NT2/D1 (cell line): Measurements from ENCODE around the gene KIAA1958.

Source experiments
- DNase-seq: peaks from one replicate; pipeline ENCODE4 v3.0.0-alpha.2; 2011; ENCODE audit warnings: low read depth, low spot score
- H3K27me3 ChIP-seq: 2 replicates; pipeline ENCODE4 v1.6.0; 2011; ENCODE audit warnings: mild to moderate bottlenecking; ENCODE audit not compliant: insufficient read length, insufficient read depth
- H3K36me3 ChIP-seq: 2 replicates; pipeline ENCODE4 v1.6.1; 2011; ENCODE audit warnings: mild to moderate bottlenecking, low read length, mixed read lengths; ENCODE audit not compliant: insufficient read depth, insufficient read length
- H3K4me1 ChIP-seq: 2 replicates; pipeline ENCODE4 v1.5.1; 2011; ENCODE audit not compliant: insufficient read depth, insufficient read length
- H3K4me3 ChIP-seq: 2 replicates; pipeline ENCODE4 v1.5.1; 2011; ENCODE audit warnings: low read depth; ENCODE audit not compliant: insufficient read length
- H3K9ac ChIP-seq: 2 replicates; pipeline ENCODE4 v1.6.0; 2011; ENCODE audit warnings: low read depth; ENCODE audit not compliant: insufficient read length
- H3K9me3 ChIP-seq: 2 replicates; pipeline ENCODE4 v1.5.1; 2011; ENCODE audit warnings: mild to moderate bottlenecking, low read length; ENCODE audit not compliant: insufficient read depth
- SUZ12 ChIP-seq: IDR thresholded peaks from 2 replicates; pipeline ENCODE4 v1.6.1; 2011; ENCODE audit not compliant: insufficient read length, insufficient read depth; ENCODE audit errors: extremely low read depth
- YY1 ChIP-seq: IDR thresholded peaks from 2 replicates; pipeline ENCODE4 v1.6.1; 2011; ENCODE audit not compliant: insufficient read length, insufficient read depth
- ZNF274 ChIP-seq: IDR thresholded peaks from 2 replicates; pipeline ENCODE4 v1.6.1; 2011; ENCODE audit warnings: mild to moderate bottlenecking, low read depth, low read length

Gene KIAA1958

DNA sequence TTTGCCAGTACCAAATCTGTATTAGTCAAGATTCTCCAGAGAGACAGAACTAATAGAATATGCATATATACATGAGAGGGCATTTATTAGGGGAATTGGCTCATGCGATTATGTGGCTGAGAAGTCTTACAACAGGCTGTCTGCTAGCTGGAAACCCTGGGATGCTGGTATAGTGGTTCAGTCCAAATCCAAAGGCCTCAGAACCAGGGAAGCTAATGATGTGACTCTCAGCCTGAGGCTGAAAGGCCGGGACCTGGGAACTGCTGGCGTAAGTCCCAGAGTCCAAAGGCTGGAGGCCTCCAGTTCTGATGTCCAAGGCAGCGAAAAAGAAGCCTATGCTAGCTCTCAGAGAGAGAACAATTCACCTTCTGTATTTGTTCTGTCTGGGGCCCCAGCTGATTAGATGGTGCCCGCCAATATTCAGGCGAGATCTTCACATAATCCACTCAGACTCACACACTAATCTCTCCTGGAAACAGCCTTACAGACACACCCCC, 84.1 kb downstream of the KIAA1958 start:
- Histone ChIP-seq H3K4me1 (no peaks in the 10 kb centered on the region), H3K9me3 (no peaks in the 10 kb centered on the region), H3K27me3 (no peaks in the 10 kb centered on the region), H3K9ac (no peak overlapping the region), H3K36me3 (peaks cover 15% of the 10 kb centered on the region), H3K4me3 (no peak overlapping the region)
- DNase-seq = no peak
- TF ChIP-seq YY1 (no peak), SUZ12 (no peak), ZNF274 (no peak)

DNA sequence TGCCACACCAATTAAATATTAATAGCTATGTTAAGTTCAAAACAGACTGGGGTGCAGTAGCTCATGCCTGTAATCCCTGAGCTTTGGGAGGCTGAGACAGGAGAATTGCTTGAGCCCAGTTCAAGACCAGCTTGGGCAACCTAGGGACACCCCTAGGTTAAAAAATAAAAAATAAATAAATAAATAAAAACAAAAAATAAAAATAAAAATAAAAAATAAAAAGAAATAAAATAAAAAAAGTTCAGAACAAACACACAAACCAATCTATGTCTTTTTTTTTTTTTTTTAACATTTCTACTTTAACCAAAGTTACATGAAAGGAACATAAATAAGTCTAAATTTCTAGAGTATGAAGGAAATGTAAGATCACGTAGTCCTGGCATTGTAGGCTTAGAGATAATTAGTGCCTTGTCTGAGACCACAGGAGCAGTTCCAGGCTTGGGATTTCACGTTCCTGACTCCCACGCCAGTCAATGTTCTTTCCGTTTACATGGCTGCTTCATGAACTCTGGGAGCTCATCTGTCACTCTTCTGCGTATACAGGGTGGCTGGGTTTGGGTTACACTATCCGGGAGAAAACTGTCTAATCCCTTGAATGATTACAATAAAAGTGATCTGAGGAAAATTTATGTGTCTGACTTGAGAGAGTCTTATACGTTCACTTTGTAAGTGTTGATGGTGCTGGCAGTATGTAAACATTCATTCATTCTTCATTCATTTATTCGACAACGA, 85.2 kb downstream of the KIAA1958 start:
- no peak for TF ChIP-seq SUZ12
- TF ChIP-seq ZNF274 = no peak
- no peak for TF ChIP-seq YY1
- Histone ChIP-seq H3K9ac (no peak overlapping the region), H3K27me3 (no peaks in the 10 kb centered on the region), H3K9me3 (no peaks in the 10 kb centered on the region), H3K4me3 (no peak overlapping the region), H3K36me3 (peaks cover 15% of the 10 kb centered on the region), H3K4me1 (no peaks in the 10 kb centered on the region)
- DNase-seq = no peak

- Histone ChIP-seq H3K4me3 (no peak overlapping the region), H3K9me3 (no peaks in the 10 kb centered on the region), H3K27me3 (no peaks in the 10 kb centered on the region), H3K9ac (no peak overlapping the region), H3K36me3 (peaks cover 15% of the 10 kb centered on the region), H3K4me1 (no peaks in the 10 kb centered on the region)
- DNase-seq = no peak
- TF ChIP-seq SUZ12 = no peak
- TF ChIP-seq ZNF274 = no peak
- no peak for TF ChIP-seq YY1
Measured at GRCh38 chr9:112572416-112572815, 85.8 kb downstream of the KIAA1958 start.

DNA sequence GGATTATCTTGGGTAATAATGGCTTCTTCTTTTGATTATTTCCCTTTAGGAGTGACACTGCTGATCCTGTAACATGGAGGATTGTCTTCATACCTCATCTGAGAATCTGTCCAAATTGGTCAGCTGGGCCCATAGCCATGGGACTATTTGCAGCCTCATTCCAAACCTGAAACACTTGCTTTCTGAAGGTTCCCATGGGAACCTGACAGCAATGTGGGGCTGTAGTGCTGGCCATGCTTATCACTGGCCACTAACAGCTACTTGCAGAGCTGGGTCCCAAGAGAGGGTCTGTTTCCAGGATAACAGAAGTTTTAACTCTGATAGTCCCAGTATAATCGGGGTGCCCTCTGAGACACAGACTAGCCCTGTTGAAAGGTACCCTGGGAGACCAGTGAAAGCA, 87.4 kb downstream of the KIAA1958 start:
- no peaks in the 10 kb centered on the region for H3K27me3 ChIP-seq
- no peaks in the 10 kb centered on the region for H3K4me1 ChIP-seq
- no peak for DNase-seq
- H3K9ac ChIP-seq = no peak overlapping the region
- H3K9me3 ChIP-seq = no peaks in the 10 kb centered on the region
- no peak for TF ChIP-seq YY1
- H3K36me3 ChIP-seq = peaks cover 15% of the 10 kb centered on the region
- H3K4me3 ChIP-seq = no peak overlapping the region

GRCh38 chr9:112575107-112575506, 88.5 kb downstream of the KIAA1958 start:
- TF ChIP-seq SUZ12 = no peak
- TF ChIP-seq ZNF274 = no peak
- no peak for TF ChIP-seq YY1

DNA sequence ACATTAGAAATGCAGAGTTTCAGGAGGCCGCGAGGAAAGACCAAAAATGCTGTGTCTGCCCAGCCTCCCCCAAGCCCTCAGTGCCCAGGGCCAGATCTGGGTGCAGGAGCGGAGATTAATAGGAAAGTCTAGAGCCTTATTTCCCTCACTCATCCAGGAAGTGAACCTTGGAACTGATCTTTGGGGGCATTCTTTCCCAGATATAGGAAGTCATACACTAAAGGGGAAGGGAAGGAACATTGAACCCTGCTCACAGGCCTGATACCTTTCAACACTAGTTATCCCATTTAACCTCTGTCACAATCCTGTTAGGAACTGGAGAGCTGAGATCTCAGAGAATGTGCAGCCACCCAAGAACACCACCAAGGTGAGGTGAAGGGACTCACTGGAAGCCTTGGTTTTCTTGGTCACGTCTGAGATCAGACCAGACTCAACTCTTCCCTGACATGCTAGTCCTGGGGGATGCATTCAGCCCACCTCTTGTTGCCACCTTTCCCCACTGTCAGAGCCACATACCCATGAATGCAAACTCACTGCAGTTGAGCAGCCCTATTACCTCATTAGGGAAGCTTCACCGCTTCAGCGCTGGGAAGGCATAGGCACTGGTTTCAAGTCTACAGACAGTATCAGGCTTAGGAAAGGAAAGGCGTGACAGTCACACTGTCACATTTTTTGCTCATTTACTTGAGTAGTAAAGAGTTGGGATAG, 95.0 kb downstream of the KIAA1958 start:
- H3K36me3 ChIP-seq = no peaks in the 10 kb centered on the region
- DNase-seq = no peak
- H3K27me3 ChIP-seq = no peaks in the 10 kb centered on the region
- H3K9ac ChIP-seq = no peak overlapping the region
- H3K9me3 ChIP-seq = no peaks in the 10 kb centered on the region
- TF ChIP-seq YY1 = no peak
- TF ChIP-seq ZNF274 = no peak
- TF ChIP-seq SUZ12 = no peak
- H3K4me1 ChIP-seq = peaks cover 2% of the 10 kb centered on the region
- H3K4me3 ChIP-seq = no peak overlapping the region

More at GRCh38 chr9:112575107-112575506, 88.5 kb downstream of the KIAA1958 start:
- DNase-seq = no peak
- Histone ChIP-seq H3K4me3 (no peak overlapping the region), H3K9ac (no peak overlapping the region), H3K9me3 (no peaks in the 10 kb centered on the region), H3K27me3 (no peaks in the 10 kb centered on the region), H3K4me1 (no peaks in the 10 kb centered on the region), H3K36me3 (peaks cover 15% of the 10 kb centered on the region)

DNA sequence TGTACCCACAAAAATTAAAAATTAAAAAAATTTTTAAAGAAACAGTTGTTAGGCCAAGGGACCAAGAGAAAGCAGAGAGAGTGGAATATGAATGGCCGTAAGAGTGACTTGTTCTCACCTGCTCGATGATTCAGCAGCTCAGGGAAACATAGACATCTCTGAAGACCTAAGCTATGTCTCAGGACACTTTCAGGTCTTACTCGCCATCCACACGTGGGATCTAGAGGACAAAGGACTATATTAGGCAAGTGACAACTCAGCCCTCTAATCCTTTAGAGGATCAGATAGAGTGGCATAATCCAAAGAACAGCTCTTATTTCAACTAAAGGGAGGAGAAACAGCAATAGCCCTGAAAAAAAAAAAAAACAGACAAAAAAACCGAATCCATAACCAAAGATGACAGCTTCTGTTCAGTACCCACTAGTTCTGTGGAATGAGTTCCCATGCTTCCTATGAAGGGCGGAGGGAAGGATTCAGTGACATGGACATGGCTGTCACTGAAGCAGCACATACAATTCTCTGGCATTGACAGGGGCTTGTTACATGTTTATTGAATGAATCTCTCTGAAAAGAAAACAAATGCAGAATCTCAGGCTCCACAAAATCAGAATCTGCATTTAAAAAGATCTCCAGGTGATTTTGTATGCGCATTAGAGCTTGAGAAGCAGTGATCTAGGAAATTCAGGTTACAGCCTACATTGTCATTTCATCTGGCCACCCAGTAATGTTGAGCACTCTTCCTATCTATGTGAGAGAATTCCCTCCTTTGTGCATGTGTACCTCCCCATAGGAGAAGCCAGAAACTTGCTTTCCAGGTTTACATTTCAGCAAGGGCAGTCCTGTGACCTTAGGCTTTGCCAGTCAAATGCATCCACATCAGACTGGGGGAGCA, 96.0 kb downstream of the KIAA1958 start:
- Histone ChIP-seq H3K27me3 (no peaks in the 10 kb centered on the region), H3K4me1 (peaks cover 2% of the 10 kb centered on the region), H3K9ac (no peak overlapping the region), H3K9me3 (no peaks in the 10 kb centered on the region), H3K36me3 (no peaks in the 10 kb centered on the region), H3K4me3 (no peak overlapping the region)
- DNase-seq = peak; percentile 64
- TF ChIP-seq ZNF274 (no peak), SUZ12 (no peak), YY1 (no peak)
